BE2C (cell line): ENCODE measurements around the gene ZBTB39.

Experiments used
- DNase-seq: peaks from one replicate; pipeline ENCODE4 v3.0.0-alpha.2; 2020
- H3K27me3 ChIP-seq: fragments of 250-450 bp; sonication (Bioruptor Pico); 2 replicates; pipeline ENCODE4 v1.5.1; 2020; ENCODE audit warnings: mild to moderate bottlenecking
- H3K36me3 ChIP-seq: fragments of 250-450 bp; sonication (Bioruptor Pico); 2 replicates; pipeline ENCODE4 v1.5.1; 2020; ENCODE audit warnings: mild to moderate bottlenecking
- H3K4me1 ChIP-seq: fragments of 250-450 bp; sonication (Bioruptor Pico); 2 replicates; pipeline ENCODE4 v1.5.1; 2020
- H3K4me3 ChIP-seq: 2 replicates; pipeline ENCODE4 v1.5.1; 2011; ENCODE audit warnings: low read depth, low read length
- H3K9me3 ChIP-seq: fragments of 250-450 bp; sonication (Bioruptor Pico); 2 replicates; pipeline ENCODE4 v1.5.1; 2020
- TF ChIP-seq, protein P1 (sequence below): IDR thresholded peaks from 2 replicates; pipeline ENCODE4 v1.5.1; 2012; ENCODE audit warnings: mild to moderate bottlenecking, low read depth, low read length

ZBTB39 gene

GRCh38 chr12:57033431-57033830, 27.1 kb upstream of the ZBTB39 start:
- Histone ChIP-seq H3K4me1 (no peaks in the 10 kb centered on the region), H3K36me3 (no peaks in the 10 kb centered on the region), H3K4me3 (no peak overlapping the region), H3K9me3 (no peaks in the 10 kb centered on the region), H3K27me3 (no peaks in the 10 kb centered on the region)
- TF ChIP-seq, protein P1, sequence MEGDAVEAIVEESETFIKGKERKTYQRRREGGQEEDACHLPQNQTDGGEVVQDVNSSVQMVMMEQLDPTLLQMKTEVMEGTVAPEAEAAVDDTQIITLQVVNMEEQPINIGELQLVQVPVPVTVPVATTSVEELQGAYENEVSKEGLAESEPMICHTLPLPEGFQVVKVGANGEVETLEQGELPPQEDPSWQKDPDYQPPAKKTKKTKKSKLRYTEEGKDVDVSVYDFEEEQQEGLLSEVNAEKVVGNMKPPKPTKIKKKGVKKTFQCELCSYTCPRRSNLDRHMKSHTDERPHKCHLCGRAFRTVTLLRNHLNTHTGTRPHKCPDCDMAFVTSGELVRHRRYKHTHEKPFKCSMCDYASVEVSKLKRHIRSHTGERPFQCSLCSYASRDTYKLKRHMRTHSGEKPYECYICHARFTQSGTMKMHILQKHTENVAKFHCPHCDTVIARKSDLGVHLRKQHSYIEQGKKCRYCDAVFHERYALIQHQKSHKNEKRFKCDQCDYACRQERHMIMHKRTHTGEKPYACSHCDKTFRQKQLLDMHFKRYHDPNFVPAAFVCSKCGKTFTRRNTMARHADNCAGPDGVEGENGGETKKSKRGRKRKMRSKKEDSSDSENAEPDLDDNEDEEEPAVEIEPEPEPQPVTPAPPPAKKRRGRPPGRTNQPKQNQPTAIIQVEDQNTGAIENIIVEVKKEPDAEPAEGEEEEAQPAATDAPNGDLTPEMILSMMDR, result no peak
- DNase-seq, result no peak

- DNase-seq, result no peak
- TF ChIP-seq, protein P1, result no peak
- Histone ChIP-seq H3K9me3 (no peaks in the 10 kb centered on the region), H3K27me3 (no peaks in the 10 kb centered on the region), H3K36me3 (no peaks in the 10 kb centered on the region), H3K4me3 (no peak overlapping the region), H3K4me1 (peaks cover 11% of the 10 kb centered on the region)
Observed at GRCh38 chr12:57031789-57032188, 25.4 kb upstream of the ZBTB39 start.

GRCh38 chr12:57031138-57031725, 24.9 kb upstream of the ZBTB39 start:
- no peaks in the 10 kb centered on the region for H3K36me3 ChIP-seq
- H3K4me1 ChIP-seq, result peaks cover 15% of the 10 kb centered on the region
- no peaks in the 10 kb centered on the region for H3K9me3 ChIP-seq
- no peak for DNase-seq
- TF ChIP-seq, protein P1, result peak; percentile 12; the same call in 1 of the 2 replicates
- no peaks in the 10 kb centered on the region for H3K27me3 ChIP-seq
- no peak overlapping the region for H3K4me3 ChIP-seq

DNA sequence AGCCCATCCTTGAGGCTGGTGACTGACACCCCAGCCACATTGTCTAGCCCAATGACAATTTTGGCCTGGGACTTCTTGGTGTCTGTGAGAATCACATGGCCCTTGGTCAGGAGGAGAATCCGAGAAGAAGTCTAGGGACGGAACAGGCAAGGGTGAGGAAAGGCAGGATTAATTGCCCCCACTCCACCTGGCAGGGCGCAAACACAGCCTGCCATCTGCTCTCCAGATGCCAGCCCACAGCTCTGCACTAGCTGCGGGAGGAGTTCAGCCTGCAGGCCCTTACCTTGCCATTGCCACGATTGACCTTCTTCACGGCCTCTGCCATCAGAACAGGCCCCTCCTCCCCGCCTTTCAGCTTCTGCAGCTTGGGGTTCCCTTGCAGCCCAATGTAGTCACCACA, 23.1 kb upstream of the ZBTB39 start:
- Histone ChIP-seq H3K27me3 (no peaks in the 10 kb centered on the region), H3K4me1 (peaks cover 15% of the 10 kb centered on the region), H3K4me3 (no peak overlapping the region), H3K9me3 (no peaks in the 10 kb centered on the region), H3K36me3 (no peaks in the 10 kb centered on the region)
- TF ChIP-seq, protein P1, result no peak
- no peak for DNase-seq

GRCh38 chr12:57027805-57028153, 21.4 kb upstream of the ZBTB39 start:
- Histone ChIP-seq H3K27me3 (no peaks in the 10 kb centered on the region), H3K4me3 (no peak overlapping the region), H3K36me3 (no peaks in the 10 kb centered on the region), H3K4me1 (peaks cover 15% of the 10 kb centered on the region), H3K9me3 (no peaks in the 10 kb centered on the region)
- DNase-seq, result no peak
- TF ChIP-seq, protein P1, result no peak

DNA sequence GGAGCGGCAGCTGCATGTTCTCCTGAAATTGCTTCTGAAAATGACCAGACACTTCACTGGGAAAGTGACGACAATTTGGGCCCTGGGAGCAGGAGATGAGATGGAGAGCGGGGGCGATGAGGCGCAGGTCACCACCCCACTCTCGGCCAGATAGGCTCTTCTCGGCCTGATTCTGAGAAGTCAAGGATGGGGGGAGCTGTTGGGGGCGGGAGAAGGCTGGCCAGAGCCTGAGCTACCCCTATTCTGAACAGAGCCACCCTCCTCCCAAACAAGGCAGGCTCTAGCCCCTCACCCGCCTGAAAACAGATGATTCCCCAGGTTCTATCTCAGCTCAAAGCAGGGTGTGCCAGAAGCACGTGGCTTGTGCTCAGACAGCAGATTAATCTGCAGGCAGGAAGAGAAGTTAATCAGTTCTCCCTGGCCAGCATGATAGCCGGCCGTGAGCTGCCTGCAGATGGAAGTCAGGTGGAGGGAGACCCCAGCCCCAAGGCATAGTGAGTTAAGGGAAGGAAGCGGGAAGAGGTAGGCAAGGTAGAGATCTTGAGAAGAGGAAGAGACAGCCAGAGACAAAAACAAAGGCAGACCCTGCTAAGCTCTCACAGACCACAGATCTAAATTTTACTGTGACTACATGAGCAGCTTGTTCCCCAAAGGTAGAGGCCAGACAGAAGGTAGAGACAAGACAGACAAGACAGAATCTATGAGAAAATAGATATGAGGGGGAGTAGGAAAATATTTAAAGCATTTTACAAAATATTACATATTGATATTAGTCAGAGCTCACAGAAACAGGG, 20.9 kb upstream of the ZBTB39 start:
- DNase-seq, result peak; percentile 31
- no peak overlapping the region for H3K4me3 ChIP-seq
- H3K4me1 ChIP-seq, result peaks cover 15% of the 10 kb centered on the region
- TF ChIP-seq, protein P1, result no peak
- no peaks in the 10 kb centered on the region for H3K36me3 ChIP-seq
- H3K27me3 ChIP-seq, result no peaks in the 10 kb centered on the region
- no peaks in the 10 kb centered on the region for H3K9me3 ChIP-seq
